Neural crest cell (in vitro differentiated cells): ENCODE data around the gene AXIN2. TPM values are rescaled to one million over a fixed set of nuclear protein-coding genes. Genes with fewer than 3 reads are reported as not detected.
A peak's percentile ranks its signal among the peaks of the same experiment; 100 is the strongest.

Experiments
- DNase-seq: peaks from one replicate; pipeline ENCODE4 v3.0.0; 2021; ENCODE audit warnings: low read depth, mixed read lengths, low spot score
- H3K27ac Mint-ChIP-seq: one replicate; pipeline ENCODE4 v1.8.0; 2021; ENCODE audit warnings: mild to moderate bottlenecking, mixed read lengths; ENCODE audit not compliant: unreplicated experiment
- H3K27me3 Mint-ChIP-seq: 2 replicates; pipeline ENCODE4 v1.8.0; 2021; ENCODE audit warnings: low read depth, mild to moderate bottlenecking, mixed read lengths
- H3K36me3 Mint-ChIP-seq: 2 replicates; pipeline ENCODE4 v1.8.0; 2021; ENCODE audit warnings: low read depth, mild to moderate bottlenecking, mixed read lengths
- H3K4me1 Mint-ChIP-seq: 2 replicates; pipeline ENCODE4 v1.8.0; 2021; ENCODE audit warnings: mixed read lengths
- H3K4me3 Mint-ChIP-seq: one replicate; pipeline ENCODE4 v1.8.0; 2021; ENCODE audit warnings: mild to moderate bottlenecking, mixed read lengths
- H3K9me3 Mint-ChIP-seq: 2 replicates; pipeline ENCODE4 v1.8.0; 2021; ENCODE audit warnings: mixed read lengths
- CTCF ChIP-seq: fragments of 200-600 bp; sonication (generic); conservative IDR thresholded peaks from 2 replicates; pipeline ENCODE4 v1.5.0; 2021; ENCODE audit warnings: antibody characterized with exemption, mild to moderate bottlenecking
- total RNA-seq: library from RNA; stranded (reverse); gene quantifications from 2 replicates; pipeline ENCODE4 v1.2.1, GENCODE V29; 2021

The AXIN2 gene
- total RNA-seq, 1 donor from 2014 or later, result 66.5 TPM

GRCh38 chr17:65556910-65557348 is 4.5 kb downstream of the AXIN2 start:
- DNase-seq, result no peak
- H3K36me3 Mint-ChIP-seq, result peaks cover 15% of the 10 kb centered on the region
- H3K27ac Mint-ChIP-seq, result no peak overlapping the region
- peaks cover 23% of the 10 kb centered on the region for H3K4me1 Mint-ChIP-seq
- no peak overlapping the region for H3K4me3 Mint-ChIP-seq
- peaks cover 3% of the 10 kb centered on the region for H3K27me3 Mint-ChIP-seq
- no peak for TF ChIP-seq CTCF
- H3K9me3 Mint-ChIP-seq, result no peaks in the 10 kb centered on the region

- Mint-ChIP-seq H3K27me3 (no peaks in the 10 kb centered on the region), H3K27ac (no peak overlapping the region), H3K36me3 (peaks cover 17% of the 10 kb centered on the region), H3K9me3 (no peaks in the 10 kb centered on the region), H3K4me1 (peaks cover 23% of the 10 kb centered on the region), H3K4me3 (no peak overlapping the region)
- peak; percentile 90 for DNase-seq
- TF ChIP-seq CTCF, result peak; percentile 90
These were observed 5.2 kb downstream of the AXIN2 start for GRCh38 chr17:65556014-65556909.

- DNase-seq, result no peak
- peaks cover 25% of the 10 kb centered on the region for H3K36me3 Mint-ChIP-seq
- H3K27ac Mint-ChIP-seq, result no peak overlapping the region
- no peaks in the 10 kb centered on the region for H3K9me3 Mint-ChIP-seq
- peak; percentile 17 for TF ChIP-seq CTCF
- H3K4me3 Mint-ChIP-seq, result no peak overlapping the region
- no peaks in the 10 kb centered on the region for H3K27me3 Mint-ChIP-seq
- peaks cover 38% of the 10 kb centered on the region for H3K4me1 Mint-ChIP-seq
These were observed 6.8 kb downstream of the AXIN2 start for GRCh38 chr17:65554553-65555223.

- DNase-seq, result no peak
- no peak overlapping the region for H3K27ac Mint-ChIP-seq
- no peaks in the 10 kb centered on the region for H3K27me3 Mint-ChIP-seq
- H3K4me3 Mint-ChIP-seq, result peak overlapping the region; percentile 67
- TF ChIP-seq CTCF, result no peak
- H3K36me3 Mint-ChIP-seq, result peaks cover 29% of the 10 kb centered on the region
- H3K9me3 Mint-ChIP-seq, result no peaks in the 10 kb centered on the region
- peaks cover 42% of the 10 kb centered on the region for H3K4me1 Mint-ChIP-seq
These were observed 7.5 kb downstream of the AXIN2 start for GRCh38 chr17:65553646-65554552.

- peaks cover 49% of the 10 kb centered on the region for H3K4me1 Mint-ChIP-seq
These were observed 8.3 kb downstream of the AXIN2 start for GRCh38 chr17:65553009-65553645.

More at GRCh38 chr17:65553009-65553645, 8.3 kb downstream of the AXIN2 start:
- Mint-ChIP-seq H3K36me3 (peaks cover 31% of the 10 kb centered on the region), H3K27ac (no peak overlapping the region), H3K9me3 (no peaks in the 10 kb centered on the region), H3K27me3 (no peaks in the 10 kb centered on the region), H3K4me3 (peak overlapping the region; percentile 67)
- no peak for DNase-seq
- no peak for TF ChIP-seq CTCF
